GM23338 (cell line): ENCODE measurements around the gene CLN6. TPM values are rescaled to one million over a fixed set of nuclear protein-coding genes. Genes with fewer than 3 reads are reported as not detected.

ENCODE experiments used
- ATAC-seq: fragments of 200-7000 bp; cut with Tn5 transposase; 3 replicates; pipeline ENCODE4 v1.9.1; 2020
- DNase-seq: peaks from one replicate; pipeline ENCODE4 v3.0.0-alpha.2; 2015; ENCODE audit warnings: low spot score
- H2AFZ ChIP-seq: fragments of 200-600 bp; sonication (generic); 2 replicates; pipeline ENCODE4 v1.8.0; 2016; ENCODE audit warnings: antibody characterized with exemption, mild to moderate bottlenecking, moderate library complexity
- H3F3A ChIP-seq: fragments of 200-600 bp; sonication (generic); replicated peaks from 2 replicates; pipeline ENCODE4 v1.8.0; 2017; ENCODE audit warnings: antibody characterized with exemption, mixed run types, low read depth
- H3K27ac ChIP-seq: fragments of 200-600 bp; sonication (generic); 2 replicates; pipeline ENCODE4 v1.6.1; 2016; ENCODE audit warnings: low read depth
- H3K27me3 ChIP-seq: fragments of 200-600 bp; sonication (generic); 2 replicates; pipeline ENCODE4 v1.8.0; 2016; ENCODE audit warnings: mild to moderate bottlenecking, mixed run types, moderate library complexity; ENCODE audit not compliant: insufficient read depth
- H3K36me3 ChIP-seq: fragments of 200-600 bp; sonication (generic); 2 replicates; pipeline ENCODE4 v1.8.0; 2016; ENCODE audit warnings: mild to moderate bottlenecking; ENCODE audit not compliant: insufficient read depth
- H3K4me1 ChIP-seq: fragments of 200-600 bp; sonication (generic); 2 replicates; pipeline ENCODE4 v1.8.0; 2016; ENCODE audit warnings: mild to moderate bottlenecking, moderate library complexity; ENCODE audit not compliant: insufficient read depth
- H3K4me2 ChIP-seq: fragments of 200-600 bp; sonication (generic); 2 replicates; pipeline ENCODE4 v1.7.1; 2017; ENCODE audit warnings: mixed run types
- H3K4me3 ChIP-seq: fragments of 200-600 bp; sonication (generic); 2 replicates; pipeline ENCODE4 v1.6.1; 2016; ENCODE audit warnings: mixed run types
- H3K79me2 ChIP-seq: fragments of 200-600 bp; sonication (generic); replicated peaks from 2 replicates; pipeline ENCODE4 v1.8.0; 2017; ENCODE audit warnings: mild to moderate bottlenecking; ENCODE audit not compliant: insufficient read depth
- H3K9me2 ChIP-seq: fragments of 200-600 bp; sonication (generic); 2 replicates; pipeline ENCODE4 v1.8.0; 2017; ENCODE audit not compliant: insufficient read depth
- H4K20me1 ChIP-seq: fragments of 200-600 bp; sonication (generic); replicated peaks from 2 replicates; pipeline ENCODE4 v1.8.0; 2017; ENCODE audit warnings: mild to moderate bottlenecking; ENCODE audit not compliant: insufficient read depth
- H3K27ac Mint-ChIP-seq: 2 replicates; pipeline ENCODE4 v1.8.0; 2020; ENCODE audit warnings: inconsistent platforms, mild to moderate bottlenecking, moderate library complexity, mixed read lengths
- H3K27me3 Mint-ChIP-seq: 3 replicates; pipeline ENCODE4 v1.8.0; 2022; ENCODE audit warnings: low read depth, mild to moderate bottlenecking, moderate library complexity, mixed read lengths, inconsistent platforms; ENCODE audit not compliant: insufficient read depth, poor library complexity
- H3K36me3 Mint-ChIP-seq: 3 replicates; pipeline ENCODE4 v1.8.0; 2021; ENCODE audit warnings: low read depth, mild to moderate bottlenecking, inconsistent platforms, moderate library complexity, mixed read lengths
- H3K4me1 Mint-ChIP-seq: 3 replicates; pipeline ENCODE4 v1.8.0; 2020; ENCODE audit warnings: mild to moderate bottlenecking, inconsistent platforms, mixed read lengths
- H3K4me3 Mint-ChIP-seq: 3 replicates; pipeline ENCODE4 v1.8.0; 2021; ENCODE audit warnings: moderate library complexity, mild to moderate bottlenecking, inconsistent platforms, mixed read lengths
- H3K9me3 Mint-ChIP-seq: 3 replicates; pipeline ENCODE4 v1.8.0; 2020; ENCODE audit warnings: moderate library complexity, mild to moderate bottlenecking, inconsistent platforms, mixed read lengths
- CTCF ChIP-seq, 2 experiments: fragments of 200-600 bp in 1 of 2; sonication (generic) in 1 of 2; conservative IDR thresholded peaks; 2 replicates each; pipeline versions ENCODE4 v1.5.1 to v1.6.1; 2016 to 2017; ENCODE audit warnings: antibody characterized with exemption in 2 of 2, low read depth in 2 of 2, mild to moderate bottlenecking in 2 of 2, moderate library complexity in 1 of 2
- EZH2phosphoT487 ChIP-seq: fragments of 200-600 bp; sonication (generic); IDR thresholded peaks from one replicate; pipeline ENCODE4 v1.8.1; 2018; ENCODE audit warnings: antibody characterized with exemption; ENCODE audit not compliant: unreplicated experiment
- JUNB ChIP-seq: IDR thresholded peaks from one replicate; pipeline ENCODE4 v1.6.1; 2016; ENCODE audit warnings: antibody characterized with exemption; ENCODE audit not compliant: unreplicated experiment
- NANOG ChIP-seq: IDR thresholded peaks from 2 replicates; pipeline ENCODE4 v1.6.1; 2016; ENCODE audit warnings: antibody characterized with exemption, borderline replicate concordance
- POLR2AphosphoS5 ChIP-seq: IDR thresholded peaks from 2 replicates; pipeline ENCODE4 v1.6.1; 2016; ENCODE audit warnings: antibody characterized with exemption, low read depth
- REST ChIP-seq: IDR thresholded peaks from one replicate; pipeline ENCODE4 v1.6.1; 2018; ENCODE audit warnings: antibody characterized with exemption; ENCODE audit not compliant: unreplicated experiment
- ZNF114 ChIP-seq: fragments of 250-450 bp; sonication (Bioruptor Pico); IDR thresholded peaks from 2 replicates; pipeline ENCODE4 v1.5.0; 2020; ENCODE audit warnings: mild to moderate bottlenecking, moderate library complexity
- ZNF331 ChIP-seq: fragments of 250-450 bp; sonication (Bioruptor Pico); IDR thresholded peaks from 2 replicates; pipeline ENCODE4 v1.5.0; 2020; ENCODE audit warnings: low read depth, mild to moderate bottlenecking, moderate library complexity
- polyA plus RNA-seq: library from polyadenylated mRNA; unstranded; fragments of >200 nt; fragmentation: Nextera tagmentation; extraction: Ambion mirVana; gene quantifications from 2 replicates; pipeline ENCODE4 v1.2.1, GENCODE V29; 2016
- total RNA-seq: library from RNA; depleted of rRNA; stranded (reverse); fragments of >200 nt; shearing (Covaris generic); gene quantifications from 2 replicates; pipeline ENCODE4 v1.2.3, GENCODE V29; 2014
- TF ChIP-seq, protein P1 (sequence below): fragments of 250-450 bp; sonication (Bioruptor Pico); IDR thresholded peaks from 2 replicates; pipeline ENCODE4 v1.5.0; 2020; ENCODE audit warnings: mild to moderate bottlenecking, moderate library complexity
- TF ChIP-seq, protein P2 (sequence below): IDR thresholded peaks from 2 replicates; pipeline ENCODE4 v1.6.1; 2016; ENCODE audit warnings: antibody characterized with exemption

The CLN6 gene
- total and polyA plus RNA-seq, 2 experiments from 2014 or later, result 20.7 to 69.5 TPM

DNA sequence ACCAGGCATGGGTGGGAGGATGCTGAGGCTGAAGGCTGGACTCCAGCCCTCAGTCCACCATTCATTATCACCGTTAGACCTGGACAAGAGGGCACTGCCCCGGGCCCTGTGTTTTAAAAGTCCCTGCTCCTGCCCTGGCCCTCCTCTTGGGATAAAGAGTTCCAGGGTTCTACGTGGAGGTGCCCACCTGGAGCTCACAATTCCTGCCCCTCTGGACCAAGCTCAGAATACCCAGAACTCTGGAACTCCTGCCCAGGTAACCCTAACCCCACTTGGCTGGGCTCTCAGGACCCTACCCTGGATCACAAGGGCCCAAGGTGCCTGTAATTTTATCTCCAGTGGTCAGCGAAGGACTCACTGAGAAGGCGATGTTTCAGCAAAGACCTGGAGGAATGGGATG, 25.6 kb downstream of the CLN6 start (continued):
- no peak for TF ChIP-seq REST
- TF ChIP-seq NANOG, result no peak

GRCh38 chr15:68203486-68203885, 26.0 kb downstream of the CLN6 start:
- Mint-ChIP-seq H3K9me3 (no peaks in the 10 kb centered on the region), H3K4me3 (no peak overlapping the region), H3K27ac (no peak overlapping the region; the same call in 1 of the 2 replicates), H3K27me3 (peaks cover 22% of the 10 kb centered on the region), H3K4me1 (peaks cover 64% of the 10 kb centered on the region), H3K36me3 (peaks cover 6% of the 10 kb centered on the region; the same call in 2 of the 3 replicates)
- ATAC-seq (no peak), DNase-seq (no peak)
- Histone ChIP-seq H3K4me2 (no peak overlapping the region), H3K36me3 (no peaks in the 10 kb centered on the region), H3K27me3 (no peaks in the 10 kb centered on the region), H3K9me2 (no peaks in the 10 kb centered on the region), H4K20me1 (peaks cover 26% of the 10 kb centered on the region), H3F3A (peaks cover 8% of the 10 kb centered on the region; the same call in 1 of the 2 replicates), H2AFZ (no peak overlapping the region), H3K4me3 (no peak overlapping the region), H3K27ac (no peak overlapping the region), H3K79me2 (peaks cover 20% of the 10 kb centered on the region), H3K4me1 (peaks cover 45% of the 10 kb centered on the region)
- no peak for TF ChIP-seq CTCF (conservative IDR thresholded peaks at IDR 0.05; ENCODE audit: low read depth in 2 of 2)
- TF ChIP-seq, protein P1, sequence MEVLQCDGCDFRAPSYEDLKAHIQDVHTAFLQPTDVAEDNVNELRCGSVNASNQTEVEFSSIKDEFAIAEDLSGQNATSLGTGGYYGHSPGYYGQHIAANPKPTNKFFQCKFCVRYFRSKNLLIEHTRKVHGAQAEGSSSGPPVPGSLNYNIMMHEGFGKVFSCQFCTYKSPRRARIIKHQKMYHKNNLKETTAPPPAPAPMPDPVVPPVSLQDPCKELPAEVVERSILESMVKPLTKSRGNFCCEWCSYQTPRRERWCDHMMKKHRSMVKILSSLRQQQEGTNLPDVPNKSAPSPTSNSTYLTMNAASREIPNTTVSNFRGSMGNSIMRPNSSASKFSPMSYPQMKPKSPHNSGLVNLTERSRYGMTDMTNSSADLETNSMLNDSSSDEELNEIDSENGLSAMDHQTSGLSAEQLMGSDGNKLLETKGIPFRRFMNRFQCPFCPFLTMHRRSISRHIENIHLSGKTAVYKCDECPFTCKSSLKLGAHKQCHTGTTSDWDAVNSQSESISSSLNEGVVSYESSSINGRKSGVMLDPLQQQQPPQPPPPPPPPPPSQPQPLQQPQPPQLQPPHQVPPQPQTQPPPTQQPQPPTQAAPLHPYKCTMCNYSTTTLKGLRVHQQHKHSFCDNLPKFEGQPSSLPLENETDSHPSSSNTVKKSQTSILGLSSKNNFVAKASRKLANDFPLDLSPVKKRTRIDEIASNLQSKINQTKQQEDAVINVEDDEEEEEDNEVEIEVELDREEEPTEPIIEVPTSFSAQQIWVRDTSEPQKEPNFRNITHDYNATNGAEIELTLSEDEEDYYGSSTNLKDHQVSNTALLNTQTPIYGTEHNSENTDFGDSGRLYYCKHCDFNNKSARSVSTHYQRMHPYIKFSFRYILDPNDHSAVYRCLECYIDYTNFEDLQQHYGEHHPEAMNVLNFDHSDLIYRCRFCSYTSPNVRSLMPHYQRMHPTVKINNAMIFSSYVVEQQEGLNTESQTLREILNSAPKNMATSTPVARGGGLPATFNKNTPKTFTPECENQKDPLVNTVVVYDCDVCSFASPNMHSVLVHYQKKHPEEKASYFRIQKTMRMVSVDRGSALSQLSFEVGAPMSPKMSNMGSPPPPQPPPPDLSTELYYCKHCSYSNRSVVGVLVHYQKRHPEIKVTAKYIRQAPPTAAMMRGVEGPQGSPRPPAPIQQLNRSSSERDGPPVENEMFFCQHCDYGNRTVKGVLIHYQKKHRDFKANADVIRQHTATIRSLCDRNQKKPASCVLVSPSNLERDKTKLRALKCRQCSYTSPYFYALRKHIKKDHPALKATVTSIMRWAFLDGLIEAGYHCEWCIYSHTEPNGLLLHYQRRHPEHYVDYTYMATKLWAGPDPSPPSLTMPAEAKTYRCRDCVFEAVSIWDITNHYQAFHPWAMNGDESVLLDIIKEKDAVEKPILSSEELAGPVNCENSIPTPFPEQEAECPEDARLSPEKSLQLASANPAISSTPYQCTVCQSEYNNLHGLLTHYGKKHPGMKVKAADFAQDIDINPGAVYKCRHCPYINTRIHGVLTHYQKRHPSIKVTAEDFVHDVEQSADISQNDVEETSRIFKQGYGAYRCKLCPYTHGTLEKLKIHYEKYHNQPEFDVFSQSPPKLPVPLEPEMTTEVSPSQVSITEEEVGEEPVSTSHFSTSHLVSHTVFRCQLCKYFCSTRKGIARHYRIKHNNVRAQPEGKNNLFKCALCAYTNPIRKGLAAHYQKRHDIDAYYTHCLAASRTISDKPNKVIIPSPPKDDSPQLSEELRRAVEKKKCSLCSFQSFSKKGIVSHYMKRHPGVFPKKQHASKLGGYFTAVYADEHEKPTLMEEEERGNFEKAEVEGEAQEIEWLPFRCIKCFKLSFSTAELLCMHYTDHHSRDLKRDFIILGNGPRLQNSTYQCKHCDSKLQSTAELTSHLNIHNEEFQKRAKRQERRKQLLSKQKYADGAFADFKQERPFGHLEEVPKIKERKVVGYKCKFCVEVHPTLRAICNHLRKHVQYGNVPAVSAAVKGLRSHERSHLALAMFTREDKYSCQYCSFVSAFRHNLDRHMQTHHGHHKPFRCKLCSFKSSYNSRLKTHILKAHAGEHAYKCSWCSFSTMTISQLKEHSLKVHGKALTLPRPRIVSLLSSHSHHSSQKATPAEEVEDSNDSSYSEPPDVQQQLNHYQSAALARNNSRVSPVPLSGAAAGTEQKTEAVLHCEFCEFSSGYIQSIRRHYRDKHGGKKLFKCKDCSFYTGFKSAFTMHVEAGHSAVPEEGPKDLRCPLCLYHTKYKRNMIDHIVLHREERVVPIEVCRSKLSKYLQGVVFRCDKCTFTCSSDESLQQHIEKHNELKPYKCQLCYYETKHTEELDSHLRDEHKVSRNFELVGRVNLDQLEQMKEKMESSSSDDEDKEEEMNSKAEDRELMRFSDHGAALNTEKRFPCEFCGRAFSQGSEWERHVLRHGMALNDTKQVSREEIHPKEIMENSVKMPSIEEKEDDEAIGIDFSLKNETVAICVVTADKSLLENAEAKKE (CRISPR knock-in tag), result no peak
- TF ChIP-seq EZH2phosphoT487, result no peak
- TF ChIP-seq, protein P2, sequence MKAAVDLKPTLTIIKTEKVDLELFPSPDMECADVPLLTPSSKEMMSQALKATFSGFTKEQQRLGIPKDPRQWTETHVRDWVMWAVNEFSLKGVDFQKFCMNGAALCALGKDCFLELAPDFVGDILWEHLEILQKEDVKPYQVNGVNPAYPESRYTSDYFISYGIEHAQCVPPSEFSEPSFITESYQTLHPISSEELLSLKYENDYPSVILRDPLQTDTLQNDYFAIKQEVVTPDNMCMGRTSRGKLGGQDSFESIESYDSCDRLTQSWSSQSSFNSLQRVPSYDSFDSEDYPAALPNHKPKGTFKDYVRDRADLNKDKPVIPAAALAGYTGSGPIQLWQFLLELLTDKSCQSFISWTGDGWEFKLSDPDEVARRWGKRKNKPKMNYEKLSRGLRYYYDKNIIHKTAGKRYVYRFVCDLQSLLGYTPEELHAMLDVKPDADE, result no peak
- TF ChIP-seq ZNF114, result no peak
- no peak for TF ChIP-seq ZNF331 (CRISPR knock-in tag)
- no peak for TF ChIP-seq POLR2AphosphoS5
- no peak for TF ChIP-seq JUNB
